ENCODE measurements around the gene DBF4.
"Not testable (repeated sequence)": the region's sequence is repeated elsewhere in the genome, so short reads cannot be mapped to it uniquely, and the experiment has no call there.

The DBF4 gene

GRCh38 chr7:87876040-87876868 is at the start of gene DBF4, which contains the start of gene SLC25A40:
Gene DBF4 (plus strand): TSS chr7:87876493. CDS start chr7:87876733, 240 bp downstream.
Gene SLC25A40 (minus strand): TSS chr7:87876360. CDS start chr7:87858727, 17,633 bp downstream.
- TF ChIP-seq Cebpa-rat (IDR thresholded peaks at IDR 0.05): no peak
- Histone ChIP-seq H3K4me1 (peaks cover 32 to 52% (median 38%) of the 10 kb centered on the region in 10 experiments), H3K27ac (peak within 1 kb of the TSS; percentile 80 to 97 (median 95)), H3K9me3 (replicated peaks in 1 of 11) (peaks cover 10 to 25% (median 22%) of the 10 kb centered on the region in 11 experiments), H3K4me2 (peak within 1 kb of the TSS; percentile 74 to 96 (median 89)), H3K36me3 (peaks cover 5 to 55% (median 46%) of the 10 kb centered on the region in 11 experiments), H3K27me3 (no peaks in the 10 kb centered on the region), H3K9ac (peak within 1 kb of the TSS; percentile 88 to 98 (median 95)), H4K20me1 (peaks cover 0 to 33% (median 21%) of the 10 kb centered on the region in 11 experiments; a peak in 14 of 22 replicates), H3K4me3 (peak within 1 kb of the TSS; percentile 77 to 99 (median 96))

DNA sequence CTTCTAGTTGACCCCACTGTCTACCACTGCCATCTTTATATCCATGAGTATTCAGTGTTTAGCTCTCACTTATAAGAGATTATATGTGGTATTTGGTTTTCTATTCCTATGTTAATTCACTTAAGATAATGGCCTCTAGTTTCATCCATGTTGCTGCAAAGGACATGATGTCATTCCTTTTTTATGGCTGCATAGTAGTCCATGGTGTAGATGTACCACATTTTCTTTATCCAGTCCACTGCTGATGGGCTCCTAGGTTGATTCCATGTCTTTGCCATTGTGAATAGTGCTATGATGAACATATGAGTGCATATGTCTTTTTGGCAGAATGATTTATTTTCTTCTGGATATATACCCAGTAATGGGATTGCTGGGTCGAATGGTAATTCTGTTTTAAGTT is 47.9 kb upstream of the DBF4 start:
- not testable (repeated sequence) for H3K9ac ChIP-seq, H4K20me1 ChIP-seq, H3K4me1 ChIP-seq, H3K4me3 ChIP-seq, H3K27me3 ChIP-seq, H3K4me2 ChIP-seq, H3K27ac ChIP-seq
- H3K36me3 ChIP-seq: peaks cover 3 to 36% (median 18%) of the 10 kb centered on the region in 11 experiments; a peak in 16 of 22 replicates
- peaks cover 26 to 41% (median 31%) of the 10 kb centered on the region in 11 experiments for H3K9me3 ChIP-seq (replicated peaks in 1 of 11)

- no peak overlapping the region for H3K27ac ChIP-seq
Measured at GRCh38 chr7:87831097-87831496, 45.2 kb upstream of the DBF4 start.

DNA sequence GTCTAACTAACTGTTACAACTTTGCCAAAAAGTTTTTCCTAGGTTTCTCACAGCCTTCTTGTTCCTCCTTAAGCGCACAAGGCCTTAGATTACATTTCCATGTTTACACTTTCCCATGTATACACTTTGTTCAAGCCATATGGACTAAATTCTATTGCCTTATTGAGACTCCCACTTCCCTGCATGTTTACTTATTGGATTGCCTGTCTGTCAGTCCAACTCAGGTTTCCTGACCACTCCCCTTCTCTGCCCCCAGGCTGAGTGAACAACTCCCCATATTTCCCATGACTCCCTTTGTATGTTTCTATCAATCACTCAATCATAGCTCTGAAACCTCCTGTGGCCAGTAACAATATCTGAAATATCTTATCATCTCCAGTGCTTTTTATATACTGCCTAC is 43.2 kb upstream of the DBF4 start:
- H3K27me3 ChIP-seq: no peaks in the 10 kb centered on the region
- H3K9me3 ChIP-seq (replicated peaks in 1 of 11): peaks cover 0 to 9% (median 6%) of the 10 kb centered on the region in 11 experiments; a peak in 9 of 22 replicates
- no peak overlapping the region for H3K27ac ChIP-seq
- peaks cover 12 to 55% (median 25%) of the 10 kb centered on the region in 11 experiments; a peak in 18 of 22 replicates for H3K36me3 ChIP-seq
- H3K4me1 ChIP-seq: no peaks in the 10 kb centered on the region
- H3K9ac ChIP-seq: no peak overlapping the region
- no peak for TF ChIP-seq Cebpa-rat (IDR thresholded peaks at IDR 0.05)
- H3K4me2 ChIP-seq: no peak overlapping the region
- H4K20me1 ChIP-seq: no peaks in the 10 kb centered on the region
- H3K4me3 ChIP-seq: no peak overlapping the region

More at GRCh38 chr7:87831097-87831496, 45.2 kb upstream of the DBF4 start:
- H3K4me1 ChIP-seq: no peaks in the 10 kb centered on the region
- peaks cover 5 to 19% (median 12%) of the 10 kb centered on the region in 11 experiments for H3K9me3 ChIP-seq (replicated peaks in 1 of 11)
- no peaks in the 10 kb centered on the region for H4K20me1 ChIP-seq
- H3K27me3 ChIP-seq: no peaks in the 10 kb centered on the region
- H3K9ac ChIP-seq: no peak overlapping the region
- no peak for TF ChIP-seq Cebpa-rat (IDR thresholded peaks at IDR 0.05)
- H3K4me2 ChIP-seq: no peak overlapping the region
- H3K36me3 ChIP-seq: peaks cover 7 to 47% (median 25%) of the 10 kb centered on the region in 11 experiments; a peak in 17 of 22 replicates
- no peak overlapping the region for H3K4me3 ChIP-seq

DNA sequence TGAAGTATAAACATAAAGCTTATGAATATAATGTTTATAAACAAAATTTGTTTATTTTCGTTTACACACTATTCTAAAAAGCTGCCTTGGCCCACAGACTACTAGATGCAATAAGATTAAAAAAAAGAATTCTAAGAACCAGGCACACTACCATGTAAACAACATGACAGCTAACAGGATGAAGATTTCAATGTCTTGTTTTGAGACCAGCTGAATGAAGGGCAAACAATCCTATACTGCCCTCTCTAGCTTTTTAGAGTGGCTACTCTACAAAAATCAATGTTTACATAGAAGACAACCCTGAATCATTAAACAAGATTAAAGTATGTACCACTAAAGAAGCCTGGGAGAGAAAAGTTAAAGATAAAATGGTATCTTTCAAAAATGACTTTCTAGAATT is 38.7 kb upstream of the DBF4 start:
- Histone ChIP-seq H3K27ac (no peak overlapping the region), H3K4me2 (no peak overlapping the region), H3K4me3 (no peak overlapping the region), H3K27me3 (no peaks in the 10 kb centered on the region), H4K20me1 (no peaks in the 10 kb centered on the region), H3K9ac (no peak overlapping the region), H3K4me1 (no peaks in the 10 kb centered on the region), H3K36me3 (peaks cover 22 to 70% (median 32%) of the 10 kb centered on the region in 11 experiments; a peak in 18 of 22 replicates), H3K9me3 (replicated peaks in 1 of 11) (no peaks in the 10 kb centered on the region)
- TF ChIP-seq Cebpa-rat (IDR thresholded peaks at IDR 0.05): no peak

- peaks cover 57 to 96% (median 80%) of the 10 kb centered on the region in 11 experiments for H3K36me3 ChIP-seq
Measured at GRCh38 chr7:87850836-87851593, 25.3 kb upstream of the DBF4 start.

DNA sequence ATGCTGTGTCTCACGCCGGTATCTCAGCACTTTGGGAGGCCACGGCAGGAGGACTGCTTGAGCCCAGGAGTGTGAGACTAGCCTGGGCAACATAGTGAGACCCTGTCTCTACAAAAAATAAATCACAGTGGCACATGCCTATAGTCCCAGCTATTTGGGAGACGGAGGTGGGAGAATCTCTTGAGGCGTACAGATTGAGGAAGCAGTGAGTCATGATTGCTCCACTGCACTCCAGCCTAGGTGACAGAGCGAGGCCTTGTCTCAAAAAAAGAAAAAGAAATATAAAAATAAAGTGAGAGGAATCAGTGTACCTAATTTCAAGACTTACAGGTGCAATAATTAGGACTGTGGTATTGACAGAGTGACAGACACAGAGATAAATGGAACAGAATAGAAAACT is 24.0 kb upstream of the DBF4 start:
- Histone ChIP-seq H3K36me3 (peaks cover 54 to 95% (median 79%) of the 10 kb centered on the region in 11 experiments), H4K20me1 (0 out of 22 replicates have a peak, but pooled peaks cover 0 to 6% (median 0%) of the 10 kb centered on the region in 11 experiments), H3K9ac (no peak overlapping the region), H3K4me2 (0 out of 22 replicates have a peak overlapping the region, but pooled peaks of 1 of the 11 experiments have one; percentile 0), H3K9me3 (replicated peaks in 1 of 11) (no peaks in the 10 kb centered on the region), H3K4me3 (no peak overlapping the region), H3K27me3 (no peaks in the 10 kb centered on the region), H3K27ac (no peak overlapping the region), H3K4me1 (peaks cover 0 to 16% (median 0%) of the 10 kb centered on the region in 10 experiments; a peak in 4 of 20 replicates)
- TF ChIP-seq Cebpa-rat (IDR thresholded peaks at IDR 0.05): no peak

More at GRCh38 chr7:87850836-87851593, 25.3 kb upstream of the DBF4 start:
- no peak for TF ChIP-seq Cebpa-rat (IDR thresholded peaks at IDR 0.05)
- Histone ChIP-seq H3K27ac (no peak overlapping the region), H4K20me1 (0 out of 22 replicates have a peak, but pooled peaks cover 0 to 8% (median 0%) of the 10 kb centered on the region in 11 experiments), H3K27me3 (no peaks in the 10 kb centered on the region), H3K4me2 (no peak overlapping the region), H3K4me3 (no peak overlapping the region), H3K9ac (no peak overlapping the region), H3K4me1 (peaks cover 0 to 16% (median 0%) of the 10 kb centered on the region in 10 experiments; a peak in 4 of 20 replicates), H3K9me3 (replicated peaks in 1 of 11) (no peaks in the 10 kb centered on the region)

DNA sequence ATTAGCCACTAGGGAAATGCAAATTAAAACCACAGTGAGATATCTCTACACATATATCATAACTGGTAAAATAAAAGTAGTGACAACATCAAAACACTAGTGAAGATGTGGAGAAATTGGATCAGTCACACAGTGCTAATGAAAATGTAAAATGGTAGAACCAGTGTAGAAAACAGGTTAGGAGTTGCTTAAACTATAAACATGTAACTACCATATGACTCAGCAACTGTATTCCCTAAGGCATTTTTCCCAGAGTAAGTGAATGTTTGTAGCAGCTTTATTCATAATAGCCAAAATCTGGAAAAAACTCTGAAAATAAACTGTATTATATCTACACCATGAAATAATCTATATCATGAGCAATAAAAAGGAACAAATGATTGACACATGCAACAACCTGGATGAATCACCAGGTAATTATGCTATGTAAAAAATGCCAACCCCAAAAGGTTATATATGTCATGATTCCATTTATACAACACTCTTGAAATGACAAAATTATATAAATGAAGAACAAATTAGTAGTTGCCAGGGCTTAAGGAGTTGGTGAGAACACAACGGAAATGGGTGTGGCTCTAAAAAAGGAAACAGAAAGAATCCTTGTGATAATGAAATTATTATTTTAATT is 22.9 kb upstream of the DBF4 start:
- Histone ChIP-seq H3K4me2 (no peak overlapping the region), H4K20me1 (0 out of 22 replicates have a peak, but pooled peaks cover 0 to 5% (median 0%) of the 10 kb centered on the region in 11 experiments), H3K27ac (no peak overlapping the region), H3K9ac (no peak overlapping the region), H3K4me1 (peaks cover 0 to 20% (median 0%) of the 10 kb centered on the region in 10 experiments; a peak in 5 of 20 replicates), H3K9me3 (replicated peaks in 1 of 11) (peaks cover 0 to 8% (median 5%) of the 10 kb centered on the region in 11 experiments; a peak in 4 of 22 replicates), H3K4me3 (no peak overlapping the region), H3K36me3 (peaks cover 59 to 96% (median 79%) of the 10 kb centered on the region in 11 experiments), H3K27me3 (no peaks in the 10 kb centered on the region)
- no peak for TF ChIP-seq Cebpa-rat (IDR thresholded peaks at IDR 0.05)

Measured in BLaER1 treated with 17β-estradiol and CSF1 and Interleukin-3, amounts not matched to agents 10 nM and 100 nM (cell line).